ENCODE data around the gene HDAC4. TPM values are rescaled to one million over a fixed set of nuclear protein-coding genes. Genes with fewer than 3 reads are reported as not detected.

Gene HDAC4
- total and polyA plus RNA-seq, 9 of the 15 experiments (the other 6 are each of a cell fraction or from before 2014, with no cell fraction given): 0.11 to 20.2 (median 4.0) TPM

GRCh38 chr2:239115616-239116015, 285.2 kb downstream of the HDAC4 start:
- WGBS (ENCODE audit: insufficient coverage, low coverage, missing lambda C conversion rate): 100% methylated on average over 1 of the region's 9 CpGs
- intact Hi-C loops (cut with micrococcal nuclease): no loop called here
- H3K27ac ChIP-seq (ENCODE audit: extremely low read depth, low read depth, low read length): no peak overlapping the region
- ChIA-PET POLR2A (no interaction called here), CTCF (ENCODE audit: low intra/inter-chr PET ratio) (no interaction called here)
- no peaks in the 10 kb centered on the region for H3K9me3 ChIP-seq (replicated peaks; ENCODE audit: control insufficient read depth, insufficient read depth, low read depth, low read length)
- H3K27me3 ChIP-seq (ENCODE audit: control insufficient read depth in 2 of 2, insufficient read depth in 2 of 2, low read length in 2 of 2): no peaks in the 10 kb centered on the region
- H3K36me3 ChIP-seq (ENCODE audit: control insufficient read depth, insufficient read depth, low read length): no peaks in the 10 kb centered on the region
- in situ Hi-C loops (cut with MboI): no loop called here
- H4K20me1 ChIP-seq (replicated peaks; ENCODE audit: control insufficient read depth, insufficient read depth, low read length): no peaks in the 10 kb centered on the region
- BruUV-seq (replicated peaks): no TSS peak
- H3K4me3 ChIP-seq: no peak overlapping the region
- H3K4me1 ChIP-seq (replicated peaks in 1 of 2; ENCODE audit: control insufficient read depth in 2 of 2, insufficient read depth in 2 of 2, low read length in 2 of 2): no peaks in the 10 kb centered on the region; a peak in 2 of 5 replicates
- ATAC-seq (no peak), DNase-seq (ENCODE audit: extremely low read depth in 1 of 4, low spot score in 3 of 4) (no peak), FAIRE-seq (no peak)
- H3K4me2 ChIP-seq (ENCODE audit: insufficient read depth, low read length): no peak overlapping the region
- no peak overlapping the region for H3K9ac ChIP-seq (ENCODE audit: insufficient read depth in 1 of 2, low read depth in 2 of 2, low read length in 2 of 2)
- no peaks in the 10 kb centered on the region for H3K9me1 ChIP-seq (ENCODE audit: control insufficient read depth, insufficient read depth, low read length)
- H3K79me2 ChIP-seq (ENCODE audit: control insufficient read depth, insufficient read depth, low read length): no peaks in the 10 kb centered on the region
- H2AFZ ChIP-seq (ENCODE audit: low read depth, low read length): no peak overlapping the region
- TF ChIP-seq ZNF639 (CRISPR knock-in tag; conservative IDR thresholded peaks at IDR 0.05 in 1 of 2, IDR thresholded peaks at IDR 0.05 in 1 of 2) (no peak), PKNOX1 (IDR thresholded peaks at IDR 0.05) (no peak), MEF2D (tag; conservative IDR thresholded peaks at IDR 0.05; ENCODE audit: low read depth) (no peak), SFPQ (IDR thresholded peaks at IDR 0.05; ENCODE audit: low read depth, low read length) (no peak), ETS2 (tag; IDR thresholded peaks at IDR 0.05; ENCODE audit: borderline replicate concordance, poor library complexity, severe bottlenecking) (no peak), CBX3 (IDR thresholded peaks at IDR 0.05; ENCODE audit: borderline replicate concordance in 1 of 2, low read length in 2 of 2) (no peak), SIX5 (IDR thresholded peaks at IDR 0.05; ENCODE audit: borderline replicate concordance in 1 of 2, insufficient read depth in 1 of 2, low read depth in 1 of 2, low read length in 2 of 2) (no peak)
- TF ChIP-seq, protein P1, sequence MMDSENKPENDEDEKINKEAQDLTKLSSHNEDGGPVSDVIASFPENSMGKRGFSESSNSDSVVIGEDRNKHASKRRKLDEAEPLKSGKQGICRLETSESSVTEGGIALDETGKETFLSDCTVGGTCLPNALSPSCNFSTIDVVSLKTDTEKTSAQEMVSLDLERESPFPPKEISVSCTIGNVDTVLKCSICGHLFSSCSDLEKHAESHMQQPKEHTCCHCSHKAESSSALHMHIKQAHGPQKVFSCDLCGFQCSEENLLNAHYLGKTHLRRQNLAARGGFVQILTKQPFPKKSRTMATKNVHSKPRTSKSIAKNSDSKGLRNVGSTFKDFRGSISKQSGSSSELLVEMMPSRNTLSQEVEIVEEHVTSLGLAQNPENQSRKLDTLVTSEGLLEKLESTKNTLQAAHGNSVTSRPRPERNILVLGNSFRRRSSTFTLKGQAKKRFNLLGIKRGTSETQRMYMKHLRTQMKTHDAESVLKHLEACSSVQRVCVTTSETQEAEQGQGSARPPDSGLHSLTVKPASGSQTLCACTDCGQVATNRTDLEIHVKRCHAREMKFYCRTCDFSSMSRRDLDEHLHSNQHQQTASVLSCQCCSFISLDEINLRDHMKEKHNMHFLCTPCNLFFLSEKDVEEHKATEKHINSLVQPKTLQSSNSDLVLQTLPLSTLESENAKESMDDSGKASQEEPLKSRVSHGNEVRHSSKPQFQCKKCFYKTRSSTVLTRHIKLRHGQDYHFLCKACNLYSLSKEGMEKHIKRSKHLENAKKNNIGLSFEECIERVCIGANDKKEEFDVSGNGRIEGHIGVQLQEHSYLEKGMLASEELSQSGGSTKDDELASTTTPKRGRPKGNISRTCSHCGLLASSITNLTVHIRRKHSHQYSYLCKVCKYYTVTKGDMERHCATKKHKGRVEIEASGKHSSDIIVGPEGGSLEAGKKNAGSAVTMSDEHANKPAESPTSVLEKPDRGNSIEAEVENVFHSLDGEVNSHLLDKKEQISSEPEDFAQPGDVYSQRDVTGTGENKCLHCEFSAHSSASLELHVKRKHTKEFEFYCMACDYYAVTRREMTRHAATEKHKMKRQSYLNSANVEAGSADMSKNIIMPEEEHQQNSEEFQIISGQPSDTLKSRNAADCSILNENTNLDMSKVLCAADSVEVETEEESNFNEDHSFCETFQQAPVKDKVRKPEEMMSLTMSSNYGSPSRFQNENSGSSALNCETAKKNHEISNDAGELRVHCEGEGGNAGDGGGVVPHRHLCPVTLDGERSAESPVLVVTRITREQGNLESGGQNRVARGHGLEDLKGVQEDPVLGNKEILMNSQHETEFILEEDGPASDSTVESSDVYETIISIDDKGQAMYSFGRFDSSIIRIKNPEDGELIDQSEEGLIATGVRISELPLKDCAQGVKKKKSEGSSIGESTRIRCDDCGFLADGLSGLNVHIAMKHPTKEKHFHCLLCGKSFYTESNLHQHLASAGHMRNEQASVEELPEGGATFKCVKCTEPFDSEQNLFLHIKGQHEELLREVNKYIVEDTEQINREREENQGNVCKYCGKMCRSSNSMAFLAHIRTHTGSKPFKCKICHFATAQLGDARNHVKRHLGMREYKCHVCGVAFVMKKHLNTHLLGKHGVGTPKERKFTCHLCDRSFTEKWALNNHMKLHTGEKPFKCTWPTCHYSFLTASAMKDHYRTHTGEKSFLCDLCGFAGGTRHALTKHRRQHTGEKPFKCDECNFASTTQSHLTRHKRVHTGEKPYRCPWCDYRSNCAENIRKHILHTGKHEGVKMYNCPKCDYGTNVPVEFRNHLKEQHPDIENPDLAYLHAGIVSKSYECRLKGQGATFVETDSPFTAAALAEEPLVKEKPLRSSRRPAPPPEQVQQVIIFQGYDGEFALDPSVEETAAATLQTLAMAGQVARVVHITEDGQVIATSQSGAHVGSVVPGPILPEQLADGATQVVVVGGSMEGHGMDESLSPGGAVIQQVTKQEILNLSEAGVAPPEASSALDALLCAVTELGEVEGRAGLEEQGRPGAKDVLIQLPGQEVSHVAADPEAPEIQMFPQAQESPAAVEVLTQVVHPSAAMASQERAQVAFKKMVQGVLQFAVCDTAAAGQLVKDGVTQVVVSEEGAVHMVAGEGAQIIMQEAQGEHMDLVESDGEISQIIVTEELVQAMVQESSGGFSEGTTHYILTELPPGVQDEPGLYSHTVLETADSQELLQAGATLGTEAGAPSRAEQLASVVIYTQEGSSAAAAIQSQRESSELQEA (IDR thresholded peaks at IDR 0.05; ENCODE audit: low read depth): no peak
